Measurements from ENCODE around the gene TSPAN5. TPM values are rescaled to one million over a fixed set of nuclear protein-coding genes. Genes with fewer than 3 reads are reported as not detected.

The TSPAN5 gene
- total and polyA plus RNA-seq, 4 donors = 60.7 to 93.9 (median 76.3) TPM

DNA sequence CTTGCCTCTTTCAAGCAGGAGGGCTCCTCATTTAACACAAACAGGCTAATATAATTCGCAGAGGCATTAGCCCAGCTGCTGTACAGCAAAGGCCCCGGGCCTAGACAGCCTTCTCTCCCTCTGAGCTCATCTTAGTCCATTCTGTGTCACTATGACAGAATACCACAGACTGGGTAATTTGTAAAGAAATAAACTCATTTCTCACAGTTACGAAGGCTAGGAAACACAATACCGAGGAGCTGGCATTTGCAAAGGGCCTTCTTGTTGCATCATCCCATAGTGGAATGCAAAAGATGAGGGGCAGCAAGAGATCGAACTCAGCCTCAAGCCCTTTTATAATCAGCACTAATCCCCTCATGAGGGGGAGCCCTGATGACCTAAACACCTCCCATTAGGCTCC, 48.5 kb downstream of the TSPAN5 start:
- Histone ChIP-seq H3K9me3 (ENCODE audit: control insufficient read depth, insufficient read depth, low read length) (no peaks in the 10 kb centered on the region), H3K27me3 (ENCODE audit: control insufficient read depth, insufficient read depth, low read length) (no peaks in the 10 kb centered on the region), H3K4me3 (ENCODE audit: low read depth, low read length) (no peak overlapping the region), H3K27ac (ENCODE audit: low read depth, low read length) (no peak overlapping the region), H3K36me3 (ENCODE audit: control insufficient read depth, insufficient read depth, low read length) (no peaks in the 10 kb centered on the region), H3K4me1 (ENCODE audit: control insufficient read depth, insufficient read depth, low read length) (peaks cover 41% of the 10 kb centered on the region)
- DNase-seq (ENCODE audit: low read depth in 4 of 6, low spot score in 6 of 6) = no peak
- 71% methylated on average over 1 of the region's 5 CpGs for WGBS (ENCODE audit: insufficient coverage)

DNA sequence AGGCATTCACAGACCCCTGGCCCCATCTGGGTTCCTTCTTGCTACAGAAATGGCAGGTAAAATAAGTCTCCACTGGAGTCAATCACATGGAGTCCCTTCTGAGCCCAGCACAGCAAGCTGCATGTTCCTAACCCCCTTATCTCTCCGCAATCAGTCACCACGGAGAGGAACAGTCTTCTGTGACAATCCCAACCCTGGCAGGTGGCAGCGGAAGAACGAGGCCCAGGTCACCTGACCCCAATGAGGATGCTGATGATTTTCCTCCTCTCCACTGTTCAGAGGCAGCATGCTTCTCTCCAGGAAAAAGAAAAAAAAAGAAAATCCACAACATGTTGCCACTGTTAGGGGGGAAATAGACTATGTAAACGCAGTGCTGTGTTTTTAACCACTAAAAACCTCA, 50.1 kb downstream of the TSPAN5 start:
- 86% methylated on average over 1 of the region's 5 CpGs for WGBS (ENCODE audit: insufficient coverage)
- no peaks in the 10 kb centered on the region for H3K36me3 ChIP-seq (ENCODE audit: control insufficient read depth, insufficient read depth, low read length)
- H3K27me3 ChIP-seq (ENCODE audit: control insufficient read depth, insufficient read depth, low read length) = no peaks in the 10 kb centered on the region
- H3K9me3 ChIP-seq (ENCODE audit: control insufficient read depth, insufficient read depth, low read length) = no peaks in the 10 kb centered on the region
- H3K27ac ChIP-seq (ENCODE audit: low read depth, low read length) = no peak overlapping the region
- peaks cover 34% of the 10 kb centered on the region for H3K4me1 ChIP-seq (ENCODE audit: control insufficient read depth, insufficient read depth, low read length)
- DNase-seq (ENCODE audit: low read depth in 4 of 6, low spot score in 6 of 6) = no peak
- no peak overlapping the region for H3K4me3 ChIP-seq (ENCODE audit: low read depth, low read length)

GRCh38 chr4:98606894-98607293, 51.5 kb downstream of the TSPAN5 start:
- DNase-seq (ENCODE audit: low read depth in 4 of 6, low spot score in 6 of 6) = no peak
- Histone ChIP-seq H3K27me3 (ENCODE audit: control insufficient read depth, insufficient read depth, low read length) (no peaks in the 10 kb centered on the region), H3K4me1 (ENCODE audit: control insufficient read depth, insufficient read depth, low read length) (peaks cover 24% of the 10 kb centered on the region), H3K27ac (ENCODE audit: low read depth, low read length) (no peak overlapping the region), H3K9me3 (ENCODE audit: control insufficient read depth, insufficient read depth, low read length) (no peaks in the 10 kb centered on the region), H3K36me3 (ENCODE audit: control insufficient read depth, insufficient read depth, low read length) (no peaks in the 10 kb centered on the region), H3K4me3 (ENCODE audit: low read depth, low read length) (no peak overlapping the region)
- no CpG with 5 or more reads among the region's 6 CpGs for WGBS (ENCODE audit: insufficient coverage)

DNA sequence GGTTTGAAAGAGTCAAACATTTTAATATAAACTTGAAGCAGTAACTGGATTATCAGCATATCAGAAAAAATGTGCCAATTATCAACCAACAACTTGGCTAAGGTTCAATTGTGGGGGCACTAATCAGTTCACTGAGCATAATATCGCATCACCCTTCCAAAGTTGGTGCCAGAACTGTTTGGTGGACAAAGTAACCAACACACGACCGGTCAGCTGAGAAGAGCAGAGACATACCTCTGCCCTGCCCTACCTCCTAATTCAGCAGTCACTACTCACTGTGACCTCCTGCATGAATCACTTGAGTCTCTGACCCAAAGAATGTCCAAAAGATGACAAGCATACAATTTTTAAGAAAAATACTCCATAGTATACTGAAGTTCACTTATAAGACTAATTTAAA, 53.2 kb downstream of the TSPAN5 start:
- 74% methylated on average over 3 of the region's 3 CpGs for WGBS (ENCODE audit: insufficient coverage)
- DNase-seq (ENCODE audit: low read depth in 4 of 6, low spot score in 6 of 6) = no peak
- Histone ChIP-seq H3K9me3 (ENCODE audit: control insufficient read depth, insufficient read depth, low read length) (peaks cover 3% of the 10 kb centered on the region), H3K27ac (ENCODE audit: low read depth, low read length) (no peak overlapping the region), H3K36me3 (ENCODE audit: control insufficient read depth, insufficient read depth, low read length) (no peaks in the 10 kb centered on the region), H3K4me3 (ENCODE audit: low read depth, low read length) (no peak overlapping the region), H3K27me3 (ENCODE audit: control insufficient read depth, insufficient read depth, low read length) (no peaks in the 10 kb centered on the region), H3K4me1 (ENCODE audit: control insufficient read depth, insufficient read depth, low read length) (peaks cover 12% of the 10 kb centered on the region)

- Histone ChIP-seq H3K9me3 (ENCODE audit: control insufficient read depth, insufficient read depth, low read length) (peaks cover 3% of the 10 kb centered on the region), H3K27ac (ENCODE audit: low read depth, low read length) (no peak overlapping the region), H3K36me3 (ENCODE audit: control insufficient read depth, insufficient read depth, low read length) (no peaks in the 10 kb centered on the region), H3K27me3 (ENCODE audit: control insufficient read depth, insufficient read depth, low read length) (no peaks in the 10 kb centered on the region), H3K4me3 (ENCODE audit: low read depth, low read length) (no peak overlapping the region), H3K4me1 (ENCODE audit: control insufficient read depth, insufficient read depth, low read length) (peaks cover 8% of the 10 kb centered on the region)
- no peak for DNase-seq (ENCODE audit: low read depth in 4 of 6, low spot score in 6 of 6)
- WGBS (ENCODE audit: insufficient coverage) = no CpG with 5 or more reads among the region's 1 CpG
Measured at GRCh38 chr4:98604723-98605122, 53.7 kb downstream of the TSPAN5 start.

DNA sequence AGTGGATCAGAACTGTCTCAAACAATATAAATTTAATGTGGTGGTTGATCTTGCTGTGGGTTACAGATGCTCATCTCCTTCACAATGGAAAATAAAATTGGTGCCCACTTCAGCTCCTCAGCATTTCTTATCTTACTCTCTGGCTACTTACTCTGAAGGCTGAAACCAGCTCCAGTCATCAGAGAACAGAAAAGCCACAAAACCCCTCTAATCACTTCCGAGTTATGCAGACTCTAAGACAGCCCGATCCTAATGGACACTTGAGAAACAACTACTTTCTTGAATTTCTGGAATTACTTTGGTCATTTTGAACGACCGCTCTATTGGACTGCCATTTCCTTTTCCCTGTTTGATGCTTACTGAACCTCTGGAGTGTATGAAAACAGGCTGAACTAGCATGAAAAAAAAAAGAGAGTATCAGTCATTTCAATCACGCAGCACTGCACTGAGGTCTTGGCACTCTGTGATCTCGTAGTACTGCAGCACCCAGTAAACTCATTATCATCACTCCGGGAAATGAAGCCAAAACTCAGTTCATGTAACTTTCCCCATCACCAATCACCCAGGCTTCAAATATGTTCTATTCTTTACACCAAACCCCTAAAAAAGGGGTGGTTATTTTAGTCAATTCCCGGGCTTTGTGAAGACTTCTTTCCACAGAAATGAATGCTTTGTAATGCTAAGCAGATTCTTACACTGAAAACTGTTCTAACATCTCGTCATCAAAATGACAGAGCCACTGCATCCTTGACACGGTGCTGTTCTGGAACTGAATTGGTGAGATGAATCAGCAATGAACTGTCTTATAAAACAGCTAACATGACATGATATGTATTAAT, 54.5 kb downstream of the TSPAN5 start:
- H3K4me3 ChIP-seq (ENCODE audit: low read depth, low read length) = no peak overlapping the region
- WGBS (ENCODE audit: insufficient coverage) = 45% methylated on average over 4 of the region's 10 CpGs
- no peaks in the 10 kb centered on the region for H3K27me3 ChIP-seq (ENCODE audit: control insufficient read depth, insufficient read depth, low read length)
- no peaks in the 10 kb centered on the region for H3K36me3 ChIP-seq (ENCODE audit: control insufficient read depth, insufficient read depth, low read length)
- no peak overlapping the region for H3K27ac ChIP-seq (ENCODE audit: low read depth, low read length)
- peaks cover 3% of the 10 kb centered on the region for H3K4me1 ChIP-seq (ENCODE audit: control insufficient read depth, insufficient read depth, low read length)
- DNase-seq (ENCODE audit: low read depth in 4 of 6, low spot score in 6 of 6) = peak in 2 of 6 donors; percentile 67 to 75
- H3K9me3 ChIP-seq (ENCODE audit: control insufficient read depth, insufficient read depth, low read length) = peaks cover 6% of the 10 kb centered on the region

DNA sequence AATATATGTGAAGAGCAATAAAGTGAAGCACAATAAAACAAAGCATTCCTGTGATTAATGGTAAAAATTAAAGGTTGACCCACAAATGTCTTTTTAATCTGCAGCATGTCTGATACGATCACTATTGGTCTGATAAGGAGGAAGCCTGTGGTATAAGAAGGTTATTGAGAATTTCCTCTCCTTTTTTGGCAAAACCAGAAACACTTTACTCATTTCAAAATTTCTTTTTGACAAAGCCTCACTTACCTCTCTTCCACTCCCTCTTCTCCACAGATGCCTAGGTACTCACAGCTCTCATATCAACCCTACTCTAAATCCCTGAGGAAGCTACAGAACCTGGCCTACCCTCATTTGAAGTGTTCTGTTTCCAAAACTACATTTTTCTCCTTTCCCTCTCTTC, 56.1 kb downstream of the TSPAN5 start:
- Histone ChIP-seq H3K4me3 (ENCODE audit: low read depth, low read length) (no peak overlapping the region), H3K36me3 (ENCODE audit: control insufficient read depth, insufficient read depth, low read length) (no peaks in the 10 kb centered on the region), H3K27me3 (ENCODE audit: control insufficient read depth, insufficient read depth, low read length) (no peaks in the 10 kb centered on the region), H3K4me1 (ENCODE audit: control insufficient read depth, insufficient read depth, low read length) (no peaks in the 10 kb centered on the region), H3K9me3 (ENCODE audit: control insufficient read depth, insufficient read depth, low read length) (peaks cover 6% of the 10 kb centered on the region), H3K27ac (ENCODE audit: low read depth, low read length) (no peak overlapping the region)
- DNase-seq (ENCODE audit: low read depth in 4 of 6, low spot score in 6 of 6) = no peak
- no CpG with 5 or more reads among the region's 1 CpG for WGBS (ENCODE audit: insufficient coverage)

- no CpG with 5 or more reads among the region's 3 CpGs for WGBS (ENCODE audit: insufficient coverage)
- Histone ChIP-seq H3K36me3 (ENCODE audit: control insufficient read depth, insufficient read depth, low read length) (no peaks in the 10 kb centered on the region), H3K4me3 (ENCODE audit: low read depth, low read length) (no peak overlapping the region), H3K4me1 (ENCODE audit: control insufficient read depth, insufficient read depth, low read length) (no peaks in the 10 kb centered on the region), H3K27ac (ENCODE audit: low read depth, low read length) (no peak overlapping the region), H3K27me3 (ENCODE audit: control insufficient read depth, insufficient read depth, low read length) (no peaks in the 10 kb centered on the region), H3K9me3 (ENCODE audit: control insufficient read depth, insufficient read depth, low read length) (peaks cover 6% of the 10 kb centered on the region)
- DNase-seq (ENCODE audit: low read depth in 4 of 6, low spot score in 6 of 6) = no peak
Measured at GRCh38 chr4:98601708-98602107, 56.7 kb downstream of the TSPAN5 start.

DNA sequence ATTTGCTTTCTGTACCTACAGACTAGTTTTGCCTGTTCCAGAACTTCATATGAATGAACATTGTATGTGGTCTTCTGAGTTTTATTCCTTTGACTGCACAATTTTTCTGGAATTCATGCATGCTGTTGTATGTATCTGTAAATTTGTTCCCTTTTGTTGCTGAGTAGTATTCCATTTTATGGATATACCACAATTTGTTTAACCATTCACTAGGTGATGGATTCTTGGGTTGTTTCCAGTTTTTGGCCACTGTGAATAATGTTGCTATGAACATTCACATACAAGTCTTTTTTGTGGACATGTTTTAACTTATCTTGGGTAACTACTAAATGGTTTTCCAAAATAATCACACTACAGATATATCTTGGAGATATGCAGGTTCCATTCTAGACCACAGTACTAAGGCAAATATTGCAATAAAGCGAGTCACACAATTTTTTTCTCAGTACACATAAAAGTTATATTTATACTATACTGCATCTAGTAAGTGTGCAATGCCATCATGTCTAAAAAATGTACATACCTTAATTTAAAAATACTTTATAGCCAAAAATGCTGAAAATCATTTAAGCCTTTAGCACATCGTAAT, 58.7 kb downstream of the TSPAN5 start:
- Histone ChIP-seq H3K36me3 (ENCODE audit: control insufficient read depth, insufficient read depth, low read length) (no peaks in the 10 kb centered on the region), H3K4me1 (ENCODE audit: control insufficient read depth, insufficient read depth, low read length) (no peaks in the 10 kb centered on the region), H3K9me3 (ENCODE audit: control insufficient read depth, insufficient read depth, low read length) (peaks cover 6% of the 10 kb centered on the region), H3K27ac (ENCODE audit: low read depth, low read length) (no peak overlapping the region), H3K27me3 (ENCODE audit: control insufficient read depth, insufficient read depth, low read length) (no peaks in the 10 kb centered on the region), H3K4me3 (ENCODE audit: low read depth, low read length) (no peak overlapping the region)
- no CpG with 5 or more reads among the region's 2 CpGs for WGBS (ENCODE audit: insufficient coverage)
- DNase-seq (ENCODE audit: low read depth in 4 of 6, low spot score in 6 of 6) = no peak

DNA sequence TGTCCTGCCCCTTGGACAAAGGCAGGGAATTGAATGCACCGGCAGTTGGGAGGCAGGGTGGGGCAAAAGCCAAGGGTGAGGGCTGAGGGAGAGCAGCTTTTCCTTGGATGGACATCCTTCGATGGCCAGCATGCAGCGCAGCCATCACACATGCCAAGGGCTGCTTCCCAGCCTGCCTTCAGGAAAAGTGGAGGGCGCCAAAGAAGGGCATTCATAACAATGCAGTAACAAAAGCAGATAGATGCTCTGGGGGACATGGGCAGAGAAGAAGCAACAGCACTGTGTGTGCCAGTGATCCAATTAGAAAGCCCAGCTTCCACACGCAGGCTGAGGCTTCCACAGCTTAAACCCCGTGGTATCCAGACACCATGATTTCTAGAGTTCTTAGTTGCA, 71.5 kb downstream of the TSPAN5 start:
- Histone ChIP-seq H3K9me3 (ENCODE audit: control insufficient read depth, insufficient read depth, low read length) (no peaks in the 10 kb centered on the region), H3K4me1 (ENCODE audit: control insufficient read depth, insufficient read depth, low read length) (peaks cover 30% of the 10 kb centered on the region), H3K4me3 (ENCODE audit: low read depth, low read length) (peak overlapping the region; percentile 12), H3K27me3 (ENCODE audit: control insufficient read depth, insufficient read depth, low read length) (no peaks in the 10 kb centered on the region), H3K27ac (ENCODE audit: low read depth, low read length) (peak overlapping the region; percentile 89), H3K36me3 (ENCODE audit: control insufficient read depth, insufficient read depth, low read length) (no peaks in the 10 kb centered on the region)
- WGBS (ENCODE audit: insufficient coverage) = 29% methylated on average over 6 of the region's 6 CpGs
- DNase-seq (ENCODE audit: low read depth in 4 of 6, low spot score in 6 of 6) = peak in 3 of 6 donors; percentile 54 to 81 (median 75)

Measured in spinal cord (tissue), 10 donors.